HG03066 (cell line): Measurements from ENCODE around the gene SORT1.
"Not testable (repeated sequence)": the region's sequence is repeated elsewhere in the genome, so short reads cannot be mapped to it uniquely, and the experiment has no call there.

Experiments used
- ATAC-seq: cut with Tn5 transposase; IDR thresholded peaks from one replicate; pipeline ENCODE4 v1.9.1; 2021; ENCODE audit warnings: low read depth; ENCODE audit not compliant: unreplicated experiment

Gene SORT1

DNA sequence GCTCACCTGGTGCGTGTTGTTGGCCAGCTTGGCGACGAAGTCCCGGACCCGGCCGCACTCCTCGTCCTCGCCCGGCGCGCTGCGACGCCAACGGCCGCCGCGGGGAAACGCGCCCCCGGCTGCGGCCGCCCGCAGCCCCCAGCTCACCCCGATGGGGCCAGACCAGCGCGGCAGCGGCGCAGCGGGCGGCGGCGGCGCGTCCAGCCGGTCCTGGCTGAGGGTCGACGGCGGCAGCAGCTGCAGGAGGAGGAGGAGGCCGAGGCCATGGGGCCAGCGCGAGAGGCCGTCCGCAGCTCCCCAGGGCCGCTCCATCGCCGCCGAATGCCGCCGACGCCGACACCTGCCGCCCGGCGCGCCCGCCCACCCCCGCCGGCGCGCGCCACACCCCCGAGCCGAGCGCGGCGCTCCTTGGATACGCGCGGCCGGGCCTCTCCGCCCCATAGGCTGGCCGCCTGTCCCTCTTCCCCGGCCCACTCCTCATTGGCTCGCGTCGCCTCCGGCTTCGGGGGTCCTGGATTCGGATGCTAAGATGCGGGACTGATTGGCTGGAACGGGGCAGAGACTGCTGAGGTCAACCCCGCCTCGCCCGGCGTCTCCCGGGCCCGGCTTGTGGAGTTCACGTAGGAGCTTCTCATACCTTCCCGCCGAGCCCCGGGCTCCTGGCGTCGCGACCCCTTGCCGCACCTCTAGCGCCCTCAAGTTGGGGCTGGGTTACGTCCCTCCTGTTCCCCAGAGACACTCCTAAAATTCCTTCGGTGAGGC lies at the start of gene SORT1:
TSS of gene SORT1 (minus strand) at position 338 of the 762 bp plus-strand sequence. CDS start at position 312, 26 bp downstream.
- no peak for ATAC-seq

DNA sequence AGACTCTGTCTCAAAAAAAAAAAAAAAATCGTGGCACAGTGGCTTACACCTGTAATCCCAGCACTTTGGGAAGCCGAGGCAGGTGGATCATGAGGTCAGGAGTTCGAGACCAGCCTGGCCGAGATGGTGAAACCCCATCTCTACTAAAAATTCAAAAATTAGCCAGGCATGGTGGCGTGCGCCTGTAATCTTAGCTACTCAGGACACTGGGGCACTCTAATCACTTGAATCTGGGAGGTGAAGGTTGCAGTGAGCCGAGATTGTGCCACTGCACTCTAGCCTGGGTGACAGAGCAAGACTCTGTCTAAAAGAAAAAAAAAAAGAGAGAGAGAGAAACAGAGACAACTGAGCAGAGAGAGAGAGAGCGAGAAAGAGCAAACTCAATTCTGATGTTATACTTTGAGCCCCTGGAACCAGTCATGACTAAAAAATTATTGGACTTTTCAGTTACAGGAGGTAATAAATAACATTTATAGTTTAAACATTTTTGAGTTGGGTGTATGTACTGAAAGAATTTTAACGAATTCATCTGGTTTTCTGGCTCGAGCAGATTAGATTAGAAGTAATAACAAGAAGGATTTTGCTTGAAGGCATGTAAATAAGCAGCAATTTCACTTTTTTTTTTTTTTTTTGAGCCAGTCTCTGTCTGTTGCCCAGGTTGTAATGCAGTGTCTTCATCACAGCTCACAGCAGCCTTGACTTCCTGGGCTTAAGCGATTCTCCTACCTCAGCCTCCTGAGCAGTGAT lies 48.4 kb upstream of the SORT1 start:
- ATAC-seq = not testable (repeated sequence)

DNA sequence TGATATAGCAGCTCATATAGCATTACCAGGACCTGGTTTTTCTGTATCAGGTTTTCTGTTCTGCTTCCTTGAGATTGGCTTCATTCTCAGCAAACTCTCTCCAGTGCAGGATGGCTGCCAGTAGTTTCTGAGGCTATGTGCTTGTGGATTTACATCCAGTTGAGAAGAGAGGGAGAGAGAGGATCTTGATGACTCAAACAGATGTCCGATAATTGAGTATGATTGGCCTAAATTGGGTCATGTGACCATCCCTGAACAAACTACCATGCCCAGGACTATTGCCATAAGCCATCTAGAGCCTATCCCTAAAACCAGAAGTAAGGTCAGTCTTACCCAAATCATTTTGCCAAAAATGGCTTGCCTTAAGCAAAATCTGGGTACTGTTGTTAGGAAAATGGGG lies 46.6 kb upstream of the SORT1 start:
- ATAC-seq = no peak

DNA sequence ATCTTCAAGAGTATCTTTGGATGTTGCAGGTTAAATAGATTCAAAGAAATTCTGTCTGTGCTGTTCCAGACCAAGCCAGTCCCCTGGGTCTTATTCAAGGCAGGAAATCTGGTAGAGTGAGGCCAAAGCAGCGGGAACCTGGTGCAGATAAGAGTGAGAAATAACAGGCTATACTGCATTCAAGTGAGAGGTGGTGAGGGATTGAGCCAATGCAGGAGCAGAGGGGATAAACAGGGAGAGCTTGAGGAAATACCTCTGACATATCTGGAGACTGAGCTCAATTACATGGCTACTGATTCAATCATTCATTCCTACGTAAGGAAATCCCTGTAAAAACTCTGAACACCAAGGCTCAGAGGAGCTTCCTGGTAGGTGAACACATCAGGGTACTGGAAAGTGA lies 45.8 kb upstream of the SORT1 start:
- ATAC-seq = no peak

DNA sequence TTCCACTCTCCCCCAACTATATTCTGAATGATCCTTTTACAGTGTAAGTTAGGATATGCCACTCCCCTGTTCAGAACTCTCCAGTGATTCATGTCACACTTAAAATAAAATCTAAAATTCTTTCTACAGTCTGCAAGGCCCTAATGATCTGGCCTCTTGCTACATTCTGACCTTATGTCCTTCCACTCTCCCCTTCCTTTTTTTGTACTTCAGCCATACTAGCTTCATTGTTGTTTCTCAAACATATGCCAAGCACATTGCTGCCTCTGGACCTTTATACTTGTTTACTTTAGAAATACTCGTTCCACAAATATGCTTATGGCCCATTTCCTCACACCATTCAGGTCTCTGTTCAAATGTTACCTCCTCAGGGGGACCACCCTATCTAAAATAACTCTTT lies 43.4 kb upstream of the SORT1 start:
- no peak for ATAC-seq

DNA sequence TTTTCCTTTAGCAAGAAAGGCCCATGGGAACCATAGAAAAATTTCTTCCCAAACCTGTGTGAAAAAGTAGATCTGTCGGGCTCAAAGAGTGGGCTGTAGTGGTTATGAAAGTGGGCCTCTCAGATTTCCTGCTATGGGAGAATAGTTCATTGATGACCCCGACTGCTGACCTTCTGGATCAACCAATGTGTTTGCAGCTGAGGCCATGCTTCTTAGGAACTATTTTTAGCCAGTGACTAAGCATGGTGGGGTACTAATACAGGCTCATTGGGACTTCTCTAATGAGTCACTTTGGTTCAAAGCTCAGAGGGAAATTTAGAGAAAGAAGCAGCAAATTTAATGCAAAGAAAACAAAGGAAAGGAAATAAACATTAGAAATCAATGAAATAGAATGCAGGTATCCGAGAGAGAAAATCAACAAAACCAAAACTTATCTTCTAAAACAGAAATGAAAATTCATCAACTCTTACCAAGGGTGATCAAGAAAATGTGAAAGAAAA lies 41.1 kb upstream of the SORT1 start:
- ATAC-seq = no peak

DNA sequence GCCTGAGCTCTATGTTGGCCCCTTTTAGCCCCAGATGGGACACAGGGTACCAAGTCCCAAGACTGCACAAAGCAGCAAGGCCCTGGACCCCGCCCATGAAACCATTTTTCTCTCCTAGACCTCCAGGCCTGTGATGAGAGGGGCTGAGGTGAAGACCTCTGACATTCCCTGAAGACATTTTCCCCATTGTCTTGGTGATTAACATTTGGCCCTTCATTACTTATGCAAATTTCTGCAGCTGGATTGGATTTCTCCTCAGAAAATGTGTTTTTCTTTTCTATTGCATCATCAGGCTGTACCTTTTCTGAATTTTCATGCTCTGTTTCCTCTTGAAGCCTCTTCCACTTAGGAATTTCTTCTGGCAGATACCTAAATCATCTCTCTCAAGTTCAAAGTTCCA lies 36.8 kb upstream of the SORT1 start:
- no peak for ATAC-seq

DNA sequence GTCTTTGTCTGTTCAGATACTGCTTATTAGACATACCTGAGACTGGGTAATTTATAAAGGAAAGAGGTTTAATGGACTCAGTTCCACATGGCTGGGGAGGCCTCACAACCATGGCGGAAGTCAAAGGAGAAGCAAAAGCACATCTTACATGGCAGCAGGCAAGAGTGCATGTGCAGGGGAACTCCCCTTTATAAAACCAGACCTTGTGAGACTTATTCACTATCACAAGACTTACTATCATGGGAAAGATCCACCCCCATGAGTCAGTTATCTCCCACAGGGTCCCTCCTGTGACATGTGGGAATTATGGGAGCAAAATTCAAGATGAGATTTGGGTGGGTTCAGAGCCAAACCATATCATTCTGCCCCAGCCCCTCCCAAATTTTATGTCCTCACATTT lies 35.6 kb upstream of the SORT1 start:
- no peak for ATAC-seq

DNA sequence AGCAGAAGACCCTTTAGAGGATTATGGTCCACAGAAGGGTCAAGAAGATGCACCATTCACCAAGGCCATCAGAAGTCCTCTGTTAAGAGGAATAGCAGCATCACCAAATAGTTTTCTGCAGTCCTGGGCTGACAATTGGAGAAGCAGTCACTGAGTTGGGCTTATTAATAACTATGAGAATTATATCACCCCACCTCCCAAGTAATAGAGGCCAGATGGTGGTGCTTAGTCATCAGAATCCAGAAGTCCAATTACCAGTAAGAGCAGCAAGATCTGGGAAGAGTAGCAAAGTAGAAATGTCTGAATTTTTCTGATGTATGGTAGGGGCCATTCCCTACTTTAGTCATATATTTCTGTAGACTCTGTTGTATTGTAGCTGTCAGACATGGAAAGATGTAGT lies 34.6 kb upstream of the SORT1 start:
- no peak for ATAC-seq

DNA sequence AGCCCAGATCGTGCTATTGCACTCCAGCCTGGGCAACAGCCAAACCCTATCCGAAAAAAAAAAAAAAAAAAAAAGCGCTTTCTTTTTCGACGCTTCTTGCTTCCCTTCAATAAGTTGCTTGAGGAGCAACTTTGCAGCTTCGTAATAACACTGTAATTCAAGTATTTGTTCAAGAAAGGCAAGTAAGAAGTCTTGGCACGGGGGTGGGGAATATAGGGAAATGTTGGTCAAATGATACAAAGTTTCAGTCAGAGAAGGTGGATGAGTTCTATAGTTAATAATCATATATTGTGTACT lies 29.4 kb upstream of the SORT1 start:
- ATAC-seq = no peak

DNA sequence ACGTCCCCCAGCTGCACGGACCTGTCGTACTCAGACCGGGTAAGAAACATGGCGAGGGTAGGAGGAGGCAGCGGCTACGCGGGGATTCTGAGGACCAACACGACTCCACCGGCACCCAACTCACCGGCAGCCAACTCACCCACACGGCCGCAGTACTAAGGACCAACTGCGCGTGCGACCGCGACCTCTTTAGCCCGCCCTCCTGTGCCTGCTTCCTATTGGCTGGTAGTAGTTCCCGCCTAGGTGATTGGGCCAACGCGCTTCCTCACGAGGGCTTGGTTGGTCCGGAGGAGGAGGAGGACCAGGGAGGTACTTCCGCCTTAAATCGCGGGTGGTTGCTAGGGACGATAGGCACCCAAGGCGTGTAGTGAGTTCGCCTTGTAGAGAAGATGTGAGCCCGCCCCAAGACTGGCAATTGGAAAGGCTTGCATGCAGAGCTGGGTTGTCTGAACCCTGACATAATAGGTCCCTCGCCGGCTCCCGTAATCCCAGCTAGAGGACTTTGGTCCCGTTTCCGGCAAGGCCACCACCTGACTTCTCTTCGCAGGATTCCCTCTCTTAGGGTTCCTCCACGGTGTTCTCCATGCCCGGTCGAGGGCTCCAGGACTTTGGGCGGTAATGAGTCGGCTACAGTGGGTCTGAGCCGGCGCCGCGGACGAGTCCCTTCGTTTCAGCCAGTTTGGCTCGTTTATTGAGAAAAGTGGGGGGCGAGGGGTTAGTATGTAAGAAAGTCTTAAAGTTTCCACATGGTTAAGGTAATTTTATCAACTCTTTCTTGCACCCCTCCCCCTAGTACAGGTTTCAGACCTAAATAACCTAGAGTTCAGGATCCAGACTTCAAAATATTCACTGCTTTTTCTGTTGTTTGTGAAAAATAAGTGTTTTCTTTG lies 28.8 kb upstream of the SORT1 start, which contains the start of gene PSMA5:
TSS of gene PSMA5 (minus strand) at position 168 of the 890 bp plus-strand sequence. CDS start at position 50, 118 bp downstream.
- ATAC-seq = peak; percentile 98

DNA sequence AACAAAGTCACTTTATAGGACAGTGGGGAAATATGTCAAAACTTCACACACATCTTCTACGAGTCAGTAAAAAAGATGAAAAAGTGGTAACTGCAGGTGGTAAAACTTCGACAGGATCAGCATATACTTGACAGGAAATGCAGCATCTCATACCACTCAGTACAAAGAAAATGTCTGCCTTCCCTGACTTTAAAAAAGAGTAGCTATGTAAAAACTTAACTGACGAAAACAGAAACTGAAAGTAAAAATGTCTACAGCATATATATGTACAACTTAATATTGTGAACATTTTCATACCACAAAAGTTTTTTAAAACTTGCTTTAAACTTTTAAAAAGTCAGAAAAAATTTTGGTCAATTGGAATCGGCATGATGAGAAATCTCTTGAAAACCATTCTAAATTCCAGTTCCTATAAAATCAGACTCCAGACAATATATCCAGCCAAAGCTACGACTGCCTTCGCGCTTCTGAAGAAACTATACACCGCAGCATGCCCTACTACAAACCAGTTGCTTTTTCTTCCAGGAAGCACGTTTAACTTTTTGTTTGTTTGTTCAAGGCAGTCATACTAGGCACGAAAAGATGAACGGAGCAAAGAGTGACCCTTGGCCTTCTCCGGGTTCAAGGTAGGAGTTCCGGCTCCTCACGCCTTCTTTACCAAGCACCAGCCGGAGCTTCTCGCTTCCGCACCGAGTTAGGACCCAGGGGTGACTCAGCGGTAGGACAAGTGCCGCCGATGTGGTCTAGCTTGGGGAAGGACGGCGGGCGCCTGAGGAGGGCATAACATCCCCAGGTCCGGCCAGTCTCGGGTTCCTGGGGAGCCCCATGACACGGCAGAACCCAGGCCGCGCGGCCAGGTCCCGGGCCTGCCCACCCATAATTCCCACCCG lies 27.9 kb upstream of the SORT1 start:
- ATAC-seq = peak; percentile 16

DNA sequence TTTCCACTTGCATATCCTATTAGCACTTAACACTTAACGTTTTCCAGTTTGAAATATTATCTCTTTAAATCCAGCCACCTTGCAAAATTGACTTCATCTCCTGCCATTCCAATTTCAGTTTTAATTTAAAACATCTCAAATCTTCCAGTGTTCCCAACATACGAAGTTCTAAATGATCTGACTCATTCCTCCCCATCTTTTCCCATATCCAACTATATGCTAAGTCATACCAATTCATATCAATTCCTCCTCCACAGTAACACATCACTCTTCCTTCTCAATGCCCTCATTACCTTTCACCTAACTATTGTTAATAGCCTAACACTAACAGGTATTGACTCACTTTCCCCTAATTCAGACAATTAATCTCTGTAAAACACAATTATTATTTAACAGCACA lies 25.8 kb upstream of the SORT1 start:
- ATAC-seq = no peak

DNA sequence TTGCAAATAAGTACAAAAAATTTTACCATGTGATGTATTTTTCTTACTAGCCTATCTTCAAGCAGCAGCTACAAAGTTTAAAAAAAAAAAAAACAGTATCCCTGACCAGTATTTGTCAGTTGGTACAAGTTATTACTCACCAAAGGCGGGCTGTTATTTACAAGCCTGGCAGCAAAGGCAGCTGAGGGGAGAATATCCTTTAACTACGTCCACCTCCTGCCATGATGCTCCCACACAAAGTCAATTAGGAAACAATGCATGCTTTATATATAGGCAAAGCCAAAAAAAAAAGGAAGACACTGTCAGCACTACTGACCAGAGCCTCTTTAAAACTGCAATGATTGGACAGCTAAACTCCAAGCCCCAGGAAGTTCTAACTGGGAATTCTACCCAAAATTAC lies 14.8 kb upstream of the SORT1 start:
- ATAC-seq = no peak

DNA sequence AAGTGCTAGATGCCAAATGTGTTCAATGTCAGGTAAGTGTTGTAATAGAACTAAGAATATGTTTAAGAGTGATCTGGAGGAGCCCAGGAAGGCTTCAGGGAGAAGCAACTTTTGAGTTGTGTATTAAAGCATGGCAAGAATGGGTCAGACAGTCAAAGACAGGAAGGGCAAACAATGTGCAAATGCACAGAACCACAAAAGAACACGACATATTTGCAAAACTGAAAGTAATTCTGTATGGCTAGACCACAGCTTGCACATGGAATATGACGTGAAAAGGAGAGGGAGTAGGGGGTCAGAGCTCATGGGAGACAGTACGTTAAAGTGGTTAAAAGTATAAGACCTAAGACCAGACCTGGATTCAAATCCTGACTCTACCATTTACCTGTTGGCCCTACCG lies 7.1 kb upstream of the SORT1 start:
- ATAC-seq = no peak

DNA sequence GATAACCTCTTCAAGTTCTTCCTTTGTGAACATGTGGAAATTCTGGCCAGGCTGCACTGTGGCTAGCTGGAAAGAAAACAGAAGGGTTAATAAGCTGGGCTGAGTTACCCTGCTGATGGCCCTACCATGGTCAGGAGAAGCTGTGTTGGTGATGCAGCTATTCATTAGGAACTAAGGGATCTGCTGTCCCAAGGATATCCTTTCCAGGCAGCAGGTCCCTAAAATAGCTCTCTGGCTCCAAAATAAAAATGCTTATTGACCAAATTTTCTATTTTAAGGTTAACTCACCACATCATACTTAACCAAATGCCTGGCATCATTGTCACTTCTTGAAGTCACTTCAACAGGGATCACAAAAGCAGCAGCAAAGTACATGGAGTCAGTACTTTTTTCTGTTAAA lies 4.3 kb upstream of the SORT1 start:
- no peak for ATAC-seq

DNA sequence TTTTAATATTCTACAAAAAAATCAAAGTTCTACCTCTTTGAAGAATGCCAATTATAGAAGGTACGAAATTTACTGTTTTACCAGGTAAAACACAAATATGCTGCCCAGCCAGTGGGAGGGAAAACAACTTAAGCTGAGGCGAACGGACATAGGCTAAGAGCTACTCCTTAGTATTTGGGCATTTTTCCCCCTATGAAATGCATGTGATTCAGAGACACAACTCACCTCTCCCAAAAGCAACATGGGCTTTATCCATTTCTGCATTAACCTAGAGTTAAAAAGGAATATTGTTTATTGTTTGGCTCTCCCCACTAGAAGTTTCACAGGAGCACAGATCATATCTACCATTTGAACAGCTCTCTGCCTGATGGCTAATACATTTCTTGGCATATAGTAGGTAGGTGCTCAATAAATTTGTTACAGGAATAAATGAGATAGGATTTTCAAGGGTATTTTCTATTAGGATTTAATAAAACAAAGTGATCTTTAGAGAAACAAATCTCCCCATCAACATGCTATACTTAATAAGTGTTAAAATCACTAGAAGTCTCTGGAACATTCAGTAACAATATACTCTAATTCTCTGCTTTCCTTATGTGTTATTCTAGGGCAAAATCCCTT lies 2.4 kb upstream of the SORT1 start:
- no peak for ATAC-seq

DNA sequence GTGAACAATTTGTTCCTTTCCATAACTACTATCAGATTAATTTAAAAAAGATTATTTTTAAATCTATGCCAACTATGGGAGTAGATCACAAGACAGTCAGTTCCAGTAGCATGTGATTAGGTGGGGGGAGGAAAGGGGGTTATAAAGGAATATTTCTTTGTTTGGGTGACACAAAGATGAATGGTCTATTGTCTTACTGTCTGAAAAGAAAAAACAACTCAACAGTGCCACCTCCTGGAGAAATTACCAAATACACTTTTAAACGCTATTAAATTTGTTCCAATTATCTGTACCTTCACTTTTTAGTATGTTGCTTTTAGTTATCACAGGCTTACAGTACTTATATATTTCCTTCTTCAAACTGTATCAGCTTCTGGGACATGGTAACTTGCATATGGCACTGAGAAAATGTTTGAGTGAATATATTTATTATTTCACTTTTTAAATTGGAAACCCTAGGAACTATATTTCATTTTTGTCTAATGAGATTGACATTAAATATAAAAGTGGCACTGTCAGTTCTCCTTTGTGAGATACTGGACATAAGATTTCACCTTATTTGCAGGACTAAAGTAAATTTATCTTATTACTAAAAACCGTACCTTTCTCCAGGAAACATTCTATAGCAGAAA lies 1.7 kb upstream of the SORT1 start:
- no peak for ATAC-seq
